Iris pigment epithelial cell (primary cell): Measurements from ENCODE around the gene NFATC1.

Source experiments
- DNase-seq: peaks from one replicate; pipeline ENCODE4 v3.0.0-alpha.2; 2011; ENCODE audit warnings: low read depth

Gene NFATC1

DNA sequence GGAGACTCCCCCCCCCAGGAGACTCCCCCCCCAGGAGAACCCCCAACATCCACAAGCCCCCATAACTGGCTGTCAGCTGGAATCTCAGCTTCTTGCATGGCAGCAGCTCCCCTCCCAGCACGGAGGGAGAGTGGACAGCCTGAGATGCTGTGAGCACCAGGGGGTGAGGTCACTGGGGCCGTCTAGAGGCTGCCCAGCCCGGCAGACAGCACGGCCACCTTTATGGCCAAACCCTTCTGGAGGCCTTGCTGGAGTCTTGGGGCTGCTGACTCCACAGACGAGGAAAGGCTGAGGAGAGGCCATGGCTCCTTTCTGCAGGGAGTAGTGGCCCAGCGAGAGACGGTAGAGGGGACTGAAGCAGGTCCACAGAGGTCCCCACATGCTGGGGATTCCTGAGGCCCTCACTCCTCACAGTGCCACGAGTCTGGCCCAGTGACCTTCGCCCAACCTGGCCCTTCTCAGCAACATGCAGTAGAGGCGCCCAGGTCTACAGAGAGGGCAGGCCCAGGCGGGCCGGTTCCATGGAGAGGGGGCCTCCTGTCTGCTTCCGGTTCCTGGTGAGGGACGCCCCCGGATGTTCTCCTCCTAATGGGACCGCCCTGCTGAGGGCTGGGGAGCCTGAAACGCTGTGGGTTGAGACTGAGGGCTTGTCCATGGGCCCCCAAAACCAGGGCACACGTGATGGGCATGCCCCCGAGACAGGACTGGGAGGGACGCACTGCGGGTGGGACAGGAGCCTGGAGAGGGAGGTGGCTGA, 161.3 kb downstream of the NFATC1 start:
- no peak for DNase-seq

DNA sequence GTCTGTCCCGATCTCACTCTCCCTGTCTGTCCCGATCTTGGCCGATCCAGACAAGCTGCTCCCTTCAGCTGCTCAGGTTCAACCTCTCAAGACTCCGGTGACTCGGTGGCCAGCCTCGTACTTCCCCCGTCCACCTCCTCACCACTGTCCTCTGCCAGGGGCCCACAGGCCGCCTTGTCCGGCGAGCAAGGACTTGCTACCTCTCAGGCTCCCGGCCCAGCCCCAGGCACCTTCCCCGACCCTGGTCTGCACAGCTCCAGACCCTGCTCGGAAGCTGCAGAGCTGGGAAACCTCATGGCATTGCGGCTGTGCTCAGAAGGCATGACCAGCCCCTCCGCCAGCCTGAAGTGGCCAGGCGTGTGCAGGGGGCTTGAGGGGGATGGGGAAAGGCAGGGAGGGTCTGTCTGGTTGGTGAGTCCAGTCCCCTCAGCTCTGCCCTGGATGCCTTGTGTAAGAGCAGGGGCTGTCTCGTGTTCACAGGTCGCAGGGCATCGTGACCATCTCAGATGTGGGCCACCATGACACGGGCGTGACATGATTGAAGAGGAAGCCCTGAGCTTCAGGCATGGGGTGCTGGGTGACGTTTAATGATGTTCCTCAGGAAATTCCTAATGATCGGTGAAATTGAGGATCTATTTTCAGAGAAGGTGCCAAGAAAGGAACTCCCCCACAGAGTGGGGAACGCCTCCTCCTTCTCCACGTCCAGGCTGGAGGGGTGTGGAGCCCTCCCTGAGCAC, 162.6 kb downstream of the NFATC1 start:
- DNase-seq, result no peak

DNA sequence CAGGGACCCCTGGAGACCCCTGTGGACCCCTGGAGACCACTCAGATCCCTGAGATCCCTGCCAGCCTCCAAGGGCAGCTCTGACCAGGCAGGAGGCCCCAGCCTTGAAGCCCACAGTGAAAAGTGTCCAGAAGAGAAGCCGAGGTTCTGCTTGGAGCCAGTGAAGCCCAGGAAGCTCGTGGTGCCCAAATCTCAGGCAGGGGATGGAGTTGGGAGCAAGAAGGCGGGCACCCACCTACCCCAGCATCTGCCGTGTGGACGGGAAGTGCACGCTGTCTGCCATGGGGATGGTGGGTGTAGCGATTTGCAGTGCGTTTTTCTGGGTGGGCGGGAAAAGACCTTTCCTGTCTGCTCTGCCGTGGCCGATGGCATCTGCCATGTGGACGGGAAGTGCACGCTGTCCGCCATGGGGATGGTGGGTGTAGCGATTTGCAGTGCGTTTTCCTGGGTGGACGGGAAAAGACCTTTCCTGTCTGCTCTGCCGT, 163.2 kb downstream of the NFATC1 start:
- DNase-seq, result no peak

DNA sequence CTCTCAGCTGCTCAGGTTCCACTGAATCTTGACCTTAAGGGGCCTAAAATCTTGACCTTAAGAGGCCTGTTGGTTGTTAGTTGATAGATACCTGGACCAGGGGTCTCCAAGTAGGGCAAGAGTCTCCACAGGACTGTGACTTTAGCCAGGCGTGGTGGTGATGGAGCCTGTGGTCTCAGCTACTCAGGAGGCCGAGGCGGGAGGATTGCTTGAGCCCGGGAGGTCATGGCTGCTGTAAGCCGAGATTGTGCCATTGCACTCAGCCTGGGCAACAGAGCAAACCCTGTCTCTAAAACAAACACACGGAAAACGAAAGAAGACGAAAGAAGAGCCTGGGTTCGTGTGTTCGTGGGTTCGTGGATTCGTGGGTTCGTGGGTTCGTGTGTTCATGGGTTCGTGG, 163.7 kb downstream of the NFATC1 start:
- DNase-seq, result no peak

DNA sequence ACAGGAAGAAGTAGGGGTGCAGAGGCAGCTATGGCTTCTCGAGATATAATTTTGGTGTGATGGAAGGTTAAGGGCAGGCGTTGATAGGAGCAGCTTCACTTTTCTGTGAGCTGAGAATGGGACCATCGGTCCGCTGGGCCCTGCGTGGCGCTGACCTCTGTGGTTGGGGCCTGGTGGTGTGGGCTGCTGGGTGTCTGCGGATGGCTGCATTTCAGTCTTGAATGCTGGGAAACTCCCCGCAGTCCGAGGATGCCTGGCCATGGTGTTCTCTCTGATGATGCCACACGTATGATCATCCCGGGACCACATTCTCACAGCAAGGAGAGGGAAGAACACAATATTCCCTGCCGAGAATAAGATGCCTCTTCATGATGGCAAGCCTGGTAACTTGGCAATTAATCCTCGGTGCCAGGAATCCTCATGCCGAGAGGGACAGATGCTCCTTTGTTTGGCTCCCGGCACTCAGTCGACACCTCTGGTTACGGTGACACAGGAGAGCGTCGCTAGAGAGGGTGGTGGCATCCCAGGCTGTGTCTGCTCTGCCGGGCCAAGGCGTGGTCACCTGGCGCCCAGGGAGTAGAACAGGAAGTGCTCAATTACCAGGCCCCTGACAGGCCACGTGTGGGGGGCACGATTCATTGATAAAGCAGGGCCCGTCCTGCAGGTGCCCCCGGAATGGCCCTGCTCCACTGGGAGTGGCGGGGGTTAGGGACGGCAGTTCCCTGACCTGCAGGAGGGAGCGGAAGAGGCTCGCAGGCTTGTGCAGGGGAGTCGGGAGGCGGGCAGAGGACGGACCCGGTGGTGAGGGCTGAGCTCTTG, 164.5 kb downstream of the NFATC1 start:
- DNase-seq, result no peak

DNA sequence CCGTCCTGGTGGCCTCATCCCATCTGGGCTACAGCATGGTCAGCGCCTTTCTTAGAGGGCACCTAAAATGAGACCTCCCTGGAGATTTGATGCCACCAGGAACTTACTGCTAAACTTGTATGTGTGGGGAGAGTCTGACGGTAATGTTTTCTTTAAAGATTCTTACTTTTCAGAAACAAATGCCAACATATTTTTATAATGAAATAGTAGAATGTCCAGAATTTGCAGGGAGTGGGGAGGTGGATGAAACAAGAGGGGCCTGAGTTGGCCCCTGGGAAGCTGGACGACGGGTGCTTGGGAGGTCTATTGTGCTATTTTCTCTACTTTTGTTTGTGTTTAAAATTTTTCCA, 165.1 kb downstream of the NFATC1 start:
- no peak for DNase-seq

DNA sequence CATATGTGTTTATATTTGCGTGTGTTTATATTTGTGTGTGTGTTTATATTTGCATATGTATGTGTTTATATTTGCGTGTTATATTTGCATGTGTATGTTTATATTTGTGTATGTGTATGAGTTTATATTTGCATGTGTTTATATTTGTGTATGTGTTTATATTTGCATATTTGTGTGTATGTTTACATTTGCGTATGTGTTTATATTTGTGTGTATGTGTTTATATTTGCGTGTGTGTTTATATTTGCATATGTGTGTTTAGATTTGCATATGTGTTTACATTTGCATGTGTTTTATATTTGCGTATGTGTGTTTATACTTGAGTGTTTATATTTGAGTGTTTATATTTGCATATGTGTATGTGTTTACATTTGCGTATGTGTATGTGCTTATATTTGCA, 168.2 kb downstream of the NFATC1 start:
- DNase-seq, result no peak

DNA sequence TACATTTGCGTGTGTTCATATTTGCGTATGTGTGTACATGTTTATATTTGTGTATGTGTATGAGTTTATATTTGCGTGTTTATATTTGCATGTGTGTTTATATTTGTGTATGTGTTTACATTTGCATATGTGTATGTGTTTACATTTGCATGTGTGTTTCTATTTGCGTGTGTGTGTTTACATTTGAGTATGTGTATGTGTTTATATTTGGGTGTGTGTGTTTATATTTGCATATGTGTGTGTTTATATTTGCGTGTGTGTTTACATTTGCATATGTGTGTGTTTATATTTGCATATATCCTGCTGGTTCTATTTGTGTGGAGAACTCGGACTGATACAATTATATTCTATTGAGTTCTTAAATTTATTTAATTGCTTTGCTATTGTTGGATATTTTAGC, 168.7 kb downstream of the NFATC1 start:
- no peak for DNase-seq

DNA sequence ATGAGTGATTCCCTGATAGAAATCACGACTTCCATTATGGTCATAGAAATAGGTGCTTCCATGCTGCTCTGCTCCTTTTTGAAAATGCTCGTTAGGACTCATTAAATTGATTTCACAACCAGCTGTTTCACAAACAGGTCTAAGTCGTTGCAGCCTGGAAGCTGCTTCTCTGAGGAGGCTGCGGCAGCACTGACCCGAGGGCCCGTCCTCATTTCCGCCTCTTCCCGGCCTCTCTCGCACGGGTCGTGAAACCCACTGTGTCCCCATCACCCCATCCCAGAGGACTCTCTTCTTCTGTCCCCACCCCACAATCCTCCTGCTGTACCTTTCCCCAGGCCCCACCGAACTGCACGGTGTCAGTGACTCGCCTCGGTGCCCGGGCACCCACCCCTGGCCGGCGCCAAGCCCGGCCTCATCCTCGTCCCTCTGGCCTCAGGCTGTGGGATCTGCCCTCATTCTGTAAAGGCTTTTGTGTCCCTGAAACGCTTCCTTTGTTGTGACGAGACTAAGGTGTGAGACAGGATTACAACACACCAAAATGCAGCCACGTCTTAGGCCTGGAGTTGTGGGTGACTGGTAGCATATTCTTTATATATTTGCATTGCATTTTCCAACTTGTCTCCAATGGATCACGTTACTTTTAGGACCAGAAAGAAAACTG, 171.2 kb downstream of the NFATC1 start:
- peak; percentile 30 for DNase-seq

DNA sequence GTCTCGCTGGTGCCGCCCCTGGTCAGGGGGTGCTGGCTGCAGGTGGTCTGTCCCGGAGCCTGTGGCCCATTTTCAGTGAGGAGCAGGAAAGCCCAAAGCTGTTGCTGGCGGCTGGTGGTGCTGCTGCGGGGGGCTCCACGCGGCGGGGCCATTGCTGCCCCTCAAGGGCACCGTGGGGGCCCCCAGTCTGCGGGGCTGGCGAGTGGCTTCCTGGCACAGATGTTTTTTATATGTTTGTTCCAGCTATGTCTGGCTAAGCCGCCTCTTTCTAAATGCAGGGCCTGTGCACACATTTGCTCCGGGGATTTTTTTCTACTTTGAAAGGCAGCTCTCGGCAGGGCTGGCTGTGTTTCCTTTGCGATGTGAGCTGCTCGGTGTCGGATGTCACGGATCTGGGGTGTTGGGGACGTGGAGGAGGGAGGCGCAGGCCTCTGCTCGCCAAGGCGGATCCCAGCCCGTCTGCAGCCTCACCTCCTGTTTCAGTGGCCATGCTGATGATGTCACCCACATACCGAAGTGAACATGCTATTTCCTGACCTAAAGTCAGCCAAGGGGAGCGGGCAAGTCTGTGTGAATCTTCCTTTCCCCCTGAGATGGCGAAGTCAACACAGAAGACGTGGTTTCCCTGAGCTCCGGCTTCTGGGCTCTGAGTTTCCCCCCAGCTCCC, 171.9 kb downstream of the NFATC1 start:
- peak; percentile 98 for DNase-seq

DNA sequence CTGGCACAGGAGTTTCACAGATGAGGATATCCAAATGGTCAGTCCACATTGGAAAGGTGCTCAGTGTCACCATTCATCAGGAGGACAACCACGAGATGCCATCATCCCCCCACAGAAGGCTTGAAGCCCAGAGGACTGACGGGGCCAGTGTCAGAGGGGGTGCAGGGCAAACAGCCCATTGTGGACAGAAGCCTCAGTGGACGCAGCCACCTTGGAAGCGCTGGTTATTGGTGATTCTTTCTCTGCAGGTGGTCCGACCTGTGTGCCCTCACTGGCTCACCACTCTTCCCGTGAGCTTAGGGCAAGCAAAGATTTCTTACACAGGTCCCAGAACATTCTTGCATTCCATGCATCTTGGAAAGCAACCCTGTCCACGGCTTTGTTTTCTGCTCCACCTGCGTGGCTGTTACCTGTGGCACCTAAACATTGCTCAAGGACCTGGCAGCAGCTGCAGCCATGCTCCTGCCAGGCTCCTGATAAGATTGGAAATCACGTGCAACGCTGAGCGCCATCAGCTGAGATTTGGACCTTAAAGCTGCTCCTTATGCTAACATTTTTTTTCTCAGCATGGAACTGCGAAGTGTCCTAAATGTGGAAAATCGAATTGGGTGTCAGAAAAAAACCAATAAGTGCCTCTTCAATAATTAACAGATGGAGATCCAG, 172.9 kb downstream of the NFATC1 start:
- no peak for DNase-seq

DNA sequence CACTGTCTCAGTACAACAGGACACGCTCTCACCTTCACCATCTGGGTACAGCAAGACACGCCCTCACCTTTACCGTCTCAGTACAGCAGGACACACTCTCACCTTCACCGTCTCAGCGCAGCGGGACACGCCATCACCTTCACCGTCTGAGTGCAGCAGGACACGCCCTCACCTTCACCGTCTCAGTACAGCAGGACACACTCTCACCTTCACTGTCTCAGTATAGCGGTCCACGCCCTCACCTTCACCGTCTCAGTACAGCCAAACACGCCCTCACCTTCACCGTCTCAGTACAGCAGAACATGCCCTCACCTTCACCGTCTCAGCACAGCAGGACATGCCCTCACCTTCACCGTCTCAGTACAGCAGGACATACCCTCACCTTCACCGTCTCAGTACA, 174.0 kb downstream of the NFATC1 start:
- DNase-seq, result no peak

DNA sequence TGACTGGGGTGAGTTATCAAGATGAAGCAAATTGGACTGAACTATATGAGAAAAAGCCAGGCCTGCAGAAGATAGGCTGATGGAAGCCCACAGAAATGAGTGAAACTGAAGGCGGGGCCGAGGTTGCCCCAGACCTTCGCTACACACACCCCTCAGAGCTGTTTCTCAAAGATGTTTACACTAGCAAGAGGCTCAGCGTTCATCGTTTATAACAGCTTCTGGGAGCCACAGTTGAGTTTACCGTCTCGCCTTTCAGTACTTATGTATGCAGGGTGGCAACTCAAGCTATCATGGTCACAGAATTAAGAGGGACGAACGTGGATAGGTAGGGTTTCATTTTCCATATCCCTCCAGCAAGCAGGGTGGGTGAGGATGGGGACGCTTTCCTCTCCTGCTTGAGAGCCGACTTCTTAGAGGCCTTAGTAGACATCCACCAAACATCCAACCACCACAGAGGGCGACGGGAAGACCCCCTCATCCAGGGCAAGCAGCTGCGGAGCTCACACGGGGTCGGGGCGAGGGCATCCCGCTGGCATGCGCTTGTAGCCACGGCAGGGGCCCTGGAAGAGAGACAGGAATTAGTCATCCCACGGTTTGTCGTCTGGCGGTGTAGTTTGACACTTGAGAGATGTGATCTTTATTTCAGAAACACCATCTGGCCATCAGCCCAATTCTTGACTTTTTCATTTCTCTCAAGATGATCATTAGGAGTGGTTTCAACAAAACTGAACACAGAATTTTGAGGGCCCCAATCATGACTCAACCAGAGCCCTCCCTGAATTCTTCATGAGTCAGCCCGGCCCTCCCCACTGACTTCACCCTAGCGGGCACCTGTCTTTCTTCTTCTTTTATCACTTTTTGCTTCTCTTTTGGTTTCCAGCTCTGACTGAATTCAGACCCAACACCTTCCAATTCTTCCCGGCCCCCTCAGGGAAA, 174.8 kb downstream of the NFATC1 start:
- DNase-seq, result peak; percentile 75

DNA sequence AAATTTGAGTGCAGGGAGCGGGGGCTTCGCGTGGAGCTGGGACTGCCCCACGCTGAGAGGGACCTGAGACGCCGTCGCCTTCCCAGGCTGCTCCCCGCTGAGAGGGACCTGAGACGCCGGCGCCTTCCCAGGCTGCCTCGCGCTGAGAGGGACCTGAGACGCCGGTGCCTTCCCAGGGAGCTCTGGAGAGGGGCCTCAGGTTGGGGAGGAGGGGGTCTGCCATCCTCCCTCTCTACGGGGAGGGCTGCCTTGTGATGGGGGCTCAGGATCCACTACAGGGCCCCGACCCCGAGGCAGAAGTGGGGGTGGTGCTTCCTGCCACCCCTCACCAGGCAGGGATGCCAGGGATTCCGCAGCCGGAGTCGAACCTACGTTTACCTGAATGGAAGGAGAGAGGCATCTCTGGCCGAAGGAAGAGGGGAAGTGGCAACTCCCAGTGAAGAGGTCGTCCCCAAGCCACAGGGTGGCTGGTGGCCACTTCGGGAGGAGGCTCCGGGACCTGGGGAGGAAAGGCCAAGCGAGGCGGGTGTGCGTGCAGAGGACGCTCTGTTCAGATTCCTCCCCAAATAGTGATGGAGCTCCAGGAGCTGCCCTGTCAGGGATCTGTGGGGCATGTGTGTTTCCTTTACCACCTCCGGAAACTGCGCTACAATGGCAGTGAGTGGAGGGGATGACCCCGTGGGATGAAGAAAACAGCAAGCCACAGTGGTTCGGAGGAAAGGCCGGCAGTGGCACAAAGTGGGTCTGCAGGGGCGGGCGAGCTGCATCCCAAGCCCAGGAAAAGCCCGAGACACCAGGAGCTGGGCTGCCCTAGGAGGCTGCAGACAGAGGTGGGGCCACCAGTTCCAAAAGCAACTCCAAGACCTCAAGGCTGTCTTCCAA, 175.7 kb downstream of the NFATC1 start:
- no peak for DNase-seq

DNA sequence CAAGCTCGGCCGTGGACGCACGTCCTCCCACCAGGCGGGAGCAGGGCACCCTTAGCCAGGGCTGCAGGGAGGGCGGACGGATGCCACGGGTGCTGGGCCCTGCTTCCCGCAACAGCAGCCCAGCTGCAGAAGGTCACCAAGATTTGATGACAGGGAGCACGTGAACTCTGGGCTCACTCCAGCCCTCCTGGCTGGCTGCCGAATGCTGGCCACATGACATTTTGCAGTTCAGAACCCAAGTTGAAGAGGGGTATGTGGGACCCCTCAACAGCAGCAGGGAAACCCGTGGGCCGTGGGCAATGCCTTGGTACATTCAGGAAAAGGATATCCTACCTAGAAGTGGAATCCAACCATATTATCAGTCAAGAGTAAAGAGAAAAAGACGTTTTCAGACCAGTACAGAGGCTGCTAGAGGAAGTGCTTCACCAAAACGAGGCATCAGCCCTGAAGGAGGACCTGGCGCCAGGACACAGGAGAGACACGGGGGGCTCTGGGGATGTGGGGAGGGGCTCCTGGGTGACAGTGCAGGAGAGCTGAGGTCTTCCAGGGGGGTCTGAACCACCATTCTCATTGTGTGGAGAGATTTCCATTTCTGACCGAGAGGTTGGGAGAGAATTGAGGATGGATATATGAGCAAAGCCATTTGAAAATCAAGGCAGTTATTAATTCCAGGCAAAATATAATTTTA, 176.5 kb downstream of the NFATC1 start:
- DNase-seq, result no peak

DNA sequence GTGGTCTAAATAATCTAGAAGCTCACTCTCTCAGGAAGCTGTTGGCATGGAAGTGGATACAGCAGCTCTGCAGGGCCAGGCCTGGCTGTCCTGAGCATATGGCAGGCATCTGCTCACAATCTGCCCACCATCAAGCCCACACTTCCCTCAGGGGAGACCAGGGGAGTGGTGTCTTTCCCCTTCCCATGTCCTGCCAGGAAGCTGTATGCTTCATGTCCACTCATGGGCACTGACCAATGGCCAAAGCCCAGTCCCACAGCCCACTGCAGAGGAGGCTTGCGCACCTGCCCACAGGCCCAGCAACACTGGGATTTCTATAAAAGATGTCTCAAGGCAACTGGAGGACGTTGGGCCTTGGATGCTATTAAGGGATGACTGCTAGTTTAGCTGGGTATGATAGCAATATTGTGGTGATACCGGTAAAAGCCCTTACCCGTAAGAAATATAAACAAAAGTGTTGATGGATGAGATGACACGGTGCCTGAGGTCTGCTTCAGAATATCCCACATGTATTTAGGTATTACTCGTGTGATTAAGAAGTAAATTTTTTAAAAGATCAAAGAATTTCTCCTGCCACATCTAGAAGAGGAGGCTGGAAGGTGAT, 177.2 kb downstream of the NFATC1 start:
- DNase-seq, result no peak

DNA sequence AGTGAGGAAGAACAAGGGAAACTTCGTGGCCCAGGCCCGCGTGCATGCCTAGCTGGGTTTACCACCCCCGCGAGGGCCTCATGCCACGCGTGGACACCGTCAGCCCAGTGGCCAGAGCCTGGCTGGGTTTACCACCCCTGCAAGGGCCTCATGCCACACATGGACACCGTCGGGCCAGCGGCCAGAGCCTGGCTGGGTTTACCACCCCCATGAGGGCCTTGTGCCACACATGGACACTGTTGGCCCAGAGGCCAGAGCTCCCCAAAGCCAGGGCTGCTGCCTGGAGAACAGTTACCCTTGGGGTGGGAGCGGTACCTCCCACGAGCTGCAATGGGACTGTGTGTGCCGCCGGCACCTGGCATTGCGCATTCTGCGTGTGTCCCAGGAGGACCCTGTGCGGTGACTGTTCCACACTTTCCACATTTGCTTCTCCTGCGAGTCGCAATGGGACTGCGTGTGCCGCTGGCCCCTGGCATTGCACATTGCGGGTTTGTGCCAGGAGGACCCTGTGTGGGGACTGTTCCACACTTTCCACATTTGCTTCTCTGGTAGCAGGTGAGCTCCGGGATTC, 178.3 kb downstream of the NFATC1 start:
- no peak for DNase-seq
